ENCODE results near the gene CFAP299. TPM values are rescaled to one million over a fixed set of nuclear protein-coding genes. Genes with fewer than 3 reads are reported as not detected.

The CFAP299 gene
- total and polyA plus RNA-seq, 9 of the 15 experiments (the other 6 are each of a cell fraction or from before 2014, with no cell fraction given): 0.09 to 3.0 (median 0.76) TPM

DNA sequence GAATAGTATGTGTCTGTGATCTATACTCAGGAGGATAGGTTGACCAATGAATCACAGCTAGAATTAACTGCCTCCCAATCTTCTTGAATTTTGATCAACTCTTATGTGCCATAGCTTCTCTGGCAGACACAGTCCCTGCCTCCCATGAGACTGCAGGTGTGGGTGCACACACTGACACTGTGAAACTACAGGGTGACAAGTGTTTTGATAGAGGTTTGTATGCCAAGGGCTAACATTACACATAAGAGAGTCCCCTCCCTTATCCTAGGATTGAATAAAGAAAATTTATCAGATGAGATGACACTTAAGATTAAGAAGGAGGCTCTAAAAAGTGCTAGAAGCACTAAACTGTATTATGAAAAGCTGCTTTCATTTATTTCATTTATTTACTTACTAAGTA is 476.6 kb downstream of the CFAP299 start:
- Histone ChIP-seq H3K9ac (ENCODE audit: insufficient read depth in 1 of 2, low read depth in 2 of 2, low read length in 2 of 2) (no peak overlapping the region), H3K9me3 (replicated peaks; ENCODE audit: control insufficient read depth, insufficient read depth, low read depth, low read length) (no peaks in the 10 kb centered on the region), H3K4me3 (no peak overlapping the region), H3K79me2 (ENCODE audit: control insufficient read depth, insufficient read depth, low read length) (no peaks in the 10 kb centered on the region), H4K20me1 (replicated peaks; ENCODE audit: control insufficient read depth, insufficient read depth, low read length) (no peaks in the 10 kb centered on the region), H3K4me2 (ENCODE audit: insufficient read depth, low read length) (no peak overlapping the region), H3K4me1 (replicated peaks in 1 of 2; ENCODE audit: control insufficient read depth in 2 of 2, insufficient read depth in 2 of 2, low read length in 2 of 2) (no peaks in the 10 kb centered on the region), H3K27me3 (ENCODE audit: control insufficient read depth in 2 of 2, insufficient read depth in 2 of 2, low read length in 2 of 2) (no peaks in the 10 kb centered on the region), H3K36me3 (ENCODE audit: control insufficient read depth, insufficient read depth, low read length) (no peaks in the 10 kb centered on the region), H3K9me1 (ENCODE audit: control insufficient read depth, insufficient read depth, low read length) (no peaks in the 10 kb centered on the region), H2AFZ (ENCODE audit: low read depth, low read length) (no peak overlapping the region), H3K27ac (ENCODE audit: extremely low read depth, low read depth, low read length) (no peak overlapping the region)
- in situ Hi-C loops (cut with MboI): no loop called here
- TF ChIP-seq HDAC3 (IDR thresholded peaks at IDR 0.05; ENCODE audit: borderline replicate concordance, partially characterized antibody) (no peak), TGIF2 (CRISPR knock-in tag; IDR thresholded peaks at IDR 0.05) (no peak), ZNF431 (CRISPR knock-in tag; IDR thresholded peaks at IDR 0.05) (no peak), ZC3H4 (CRISPR knock-in tag; IDR thresholded peaks at IDR 0.05; ENCODE audit: borderline replicate concordance) (no peak), HIVEP1 (CRISPR knock-in tag; IDR thresholded peaks at IDR 0.05) (no peak), NFYB (IDR thresholded peaks at IDR 0.05; ENCODE audit: extremely low read depth, insufficient read length) (no peak), LARP7 (IDR thresholded peaks at IDR 0.05) (no peak), EP300 (IDR thresholded peaks at IDR 0.05; ENCODE audit: low read length) (no peak), POLR2B (IDR thresholded peaks at IDR 0.05; ENCODE audit: low read depth, partially characterized antibody) (no peak), SRSF9 (IDR thresholded peaks at IDR 0.05; ENCODE audit: borderline replicate concordance, low read depth, low read length) (no peak), RFX5 (IDR thresholded peaks at IDR 0.05; ENCODE audit: low read depth, low read length) (no peak), PHF21A (IDR thresholded peaks at IDR 0.05; ENCODE audit: borderline replicate concordance, low read depth) (no peak), RBM14 (IDR thresholded peaks at IDR 0.05; ENCODE audit: borderline replicate concordance, insufficient read depth, low read depth, low read length) (no peak), XRCC5 (IDR thresholded peaks at IDR 0.05; ENCODE audit: low read depth, low read length) (no peak)
- TF ChIP-seq, protein P1, sequence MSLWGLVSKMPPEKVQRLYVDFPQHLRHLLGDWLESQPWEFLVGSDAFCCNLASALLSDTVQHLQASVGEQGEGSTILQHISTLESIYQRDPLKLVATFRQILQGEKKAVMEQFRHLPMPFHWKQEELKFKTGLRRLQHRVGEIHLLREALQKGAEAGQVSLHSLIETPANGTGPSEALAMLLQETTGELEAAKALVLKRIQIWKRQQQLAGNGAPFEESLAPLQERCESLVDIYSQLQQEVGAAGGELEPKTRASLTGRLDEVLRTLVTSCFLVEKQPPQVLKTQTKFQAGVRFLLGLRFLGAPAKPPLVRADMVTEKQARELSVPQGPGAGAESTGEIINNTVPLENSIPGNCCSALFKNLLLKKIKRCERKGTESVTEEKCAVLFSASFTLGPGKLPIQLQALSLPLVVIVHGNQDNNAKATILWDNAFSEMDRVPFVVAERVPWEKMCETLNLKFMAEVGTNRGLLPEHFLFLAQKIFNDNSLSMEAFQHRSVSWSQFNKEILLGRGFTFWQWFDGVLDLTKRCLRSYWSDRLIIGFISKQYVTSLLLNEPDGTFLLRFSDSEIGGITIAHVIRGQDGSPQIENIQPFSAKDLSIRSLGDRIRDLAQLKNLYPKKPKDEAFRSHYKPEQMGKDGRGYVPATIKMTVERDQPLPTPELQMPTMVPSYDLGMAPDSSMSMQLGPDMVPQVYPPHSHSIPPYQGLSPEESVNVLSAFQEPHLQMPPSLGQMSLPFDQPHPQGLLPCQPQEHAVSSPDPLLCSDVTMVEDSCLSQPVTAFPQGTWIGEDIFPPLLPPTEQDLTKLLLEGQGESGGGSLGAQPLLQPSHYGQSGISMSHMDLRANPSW (CRISPR knock-in tag; IDR thresholded peaks at IDR 0.05): no peak
- TF ChIP-seq, protein P2, sequence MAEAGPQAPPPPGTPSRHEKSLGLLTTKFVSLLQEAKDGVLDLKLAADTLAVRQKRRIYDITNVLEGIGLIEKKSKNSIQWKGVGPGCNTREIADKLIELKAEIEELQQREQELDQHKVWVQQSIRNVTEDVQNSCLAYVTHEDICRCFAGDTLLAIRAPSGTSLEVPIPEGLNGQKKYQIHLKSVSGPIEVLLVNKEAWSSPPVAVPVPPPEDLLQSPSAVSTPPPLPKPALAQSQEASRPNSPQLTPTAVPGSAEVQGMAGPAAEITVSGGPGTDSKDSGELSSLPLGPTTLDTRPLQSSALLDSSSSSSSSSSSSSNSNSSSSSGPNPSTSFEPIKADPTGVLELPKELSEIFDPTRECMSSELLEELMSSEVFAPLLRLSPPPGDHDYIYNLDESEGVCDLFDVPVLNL (CRISPR knock-in tag; IDR thresholded peaks at IDR 0.05; ENCODE audit: low read depth): no peak
- TF ChIP-seq, protein P3, sequence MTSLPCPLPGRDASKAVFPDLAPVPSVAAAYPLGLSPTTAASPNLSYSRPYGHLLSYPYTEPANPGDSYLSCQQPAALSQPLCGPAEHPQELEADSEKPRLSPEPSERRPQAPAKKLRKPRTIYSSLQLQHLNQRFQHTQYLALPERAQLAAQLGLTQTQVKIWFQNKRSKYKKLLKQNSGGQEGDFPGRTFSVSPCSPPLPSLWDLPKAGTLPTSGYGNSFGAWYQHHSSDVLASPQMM (CRISPR knock-in tag; IDR thresholded peaks at IDR 0.05): no peak
- ChIA-PET POLR2A (interaction anchor here (0.6 kb wide), 1 partner anchor 20 kb away, joined by 3 read pairs; no protein-coding TSS in a partner anchor), CTCF (ENCODE audit: low intra/inter-chr PET ratio) (no interaction called here)
- DNase-seq (ENCODE audit: extremely low read depth in 1 of 4, low spot score in 3 of 4) (no peak), FAIRE-seq (no peak), ATAC-seq (no peak)
- intact Hi-C loops (cut with micrococcal nuclease): no loop called here
- no TSS peak for BruUV-seq (replicated peaks)

Measured in K562 (cell line).